ENCODE data around the gene TAF5. TPM values are rescaled to one million over a fixed set of nuclear protein-coding genes. Genes with fewer than 3 reads are reported as not detected.
"Not testable (repeated sequence)": the region's sequence is repeated elsewhere in the genome, so short reads cannot be mapped to it uniquely, and the experiment has no call there.

TAF5 gene
- polyA plus RNA-seq, 1 donor from 2014 or later: 9.2 TPM

- H3K27me3 ChIP-seq (ENCODE audit: insufficient read depth, low read depth, low read length): no peaks in the 10 kb centered on the region
- peak within 1 kb of the TSS; percentile 91 for H2AFZ ChIP-seq (ENCODE audit: low read depth, low read length)
- H3K27ac ChIP-seq (ENCODE audit: low read length): peak within 1 kb of the TSS; percentile 79
- H3K4me2 ChIP-seq (ENCODE audit: low read length): peak within 1 kb of the TSS; percentile 54
- no peaks in the 10 kb centered on the region for H3F3A ChIP-seq (ENCODE audit: insufficient read depth, low read length, poor library complexity, severe bottlenecking)
- TF ChIP-seq SMC3 (conservative IDR thresholded peaks at IDR 0.05; ENCODE audit: poor library complexity): no peak
- peak; percentile 16 for TF ChIP-seq RAD21 (conservative IDR thresholded peaks at IDR 0.05)
- peak; percentile 56 for TF ChIP-seq CTCF (IDR thresholded peaks at IDR 0.05; ENCODE audit: poor library complexity, severe bottlenecking)
- no peak for TF ChIP-seq EP300 (conservative IDR thresholded peaks at IDR 0.05; ENCODE audit: poor library complexity, severe bottlenecking)
- no peak for TF ChIP-seq EZH2 (IDR thresholded peaks at IDR 0.05; ENCODE audit: borderline replicate concordance, insufficient read depth, low read length, poor library complexity, severe bottlenecking)
- TF ChIP-seq TAF1 (IDR thresholded peaks at IDR 0.05; ENCODE audit: low read depth): peak; percentile 51
- peak; percentile 55 for TF ChIP-seq MXI1 (conservative IDR thresholded peaks at IDR 0.05; ENCODE audit: poor library complexity, severe bottlenecking)
- TF ChIP-seq REST (IDR thresholded peaks at IDR 0.05; ENCODE audit: borderline replicate concordance): no peak
- TF ChIP-seq POLR2AphosphoS5 (IDR thresholded peaks at IDR 0.05): peak; percentile 79
- peak within 1 kb of the TSS; percentile 91 for H3K4me3 ChIP-seq (ENCODE audit: low read length)
- H3K9ac ChIP-seq (ENCODE audit: low read length): peak within 1 kb of the TSS; percentile 84
- no peaks in the 10 kb centered on the region for H4K20me1 ChIP-seq (ENCODE audit: insufficient read depth)
- H3K36me3 ChIP-seq (ENCODE audit: insufficient read depth, low read length): no peaks in the 10 kb centered on the region
- no peaks in the 10 kb centered on the region for H3K9me2 ChIP-seq (ENCODE audit: insufficient read depth, low read length)
- no peaks in the 10 kb centered on the region for H3K9me3 ChIP-seq (ENCODE audit: low read length)
- peaks cover 8% of the 10 kb centered on the region for H3K79me2 ChIP-seq (replicated peaks; ENCODE audit: insufficient read depth, low read length)
Measured at GRCh38 chr10:103350517-103351260, 17.1 kb upstream of the TAF5 start, which contains the start of gene PCGF6. TSS of gene PCGF6 (minus strand) at chr10:103351140. CDS start at chr10:103351066, 74 bp downstream.

- Histone ChIP-seq H3K9ac (ENCODE audit: low read length) (no peak overlapping the region), H3K9me3 (ENCODE audit: low read length) (no peaks in the 10 kb centered on the region), H3K9me2 (ENCODE audit: insufficient read depth, low read length) (no peaks in the 10 kb centered on the region), H4K20me1 (ENCODE audit: insufficient read depth) (no peaks in the 10 kb centered on the region), H2AFZ (ENCODE audit: low read depth, low read length) (no peak overlapping the region), H3K36me3 (ENCODE audit: insufficient read depth, low read length) (no peaks in the 10 kb centered on the region), H3F3A (ENCODE audit: insufficient read depth, low read length, poor library complexity, severe bottlenecking) (no peaks in the 10 kb centered on the region), H3K27me3 (ENCODE audit: insufficient read depth, low read depth, low read length) (no peaks in the 10 kb centered on the region), H3K4me3 (ENCODE audit: low read length) (no peak overlapping the region), H3K79me2 (replicated peaks; ENCODE audit: insufficient read depth, low read length) (peaks cover 8% of the 10 kb centered on the region), H3K4me2 (ENCODE audit: low read length) (no peak overlapping the region), H3K27ac (ENCODE audit: low read length) (no peak overlapping the region)
- TF ChIP-seq REST (IDR thresholded peaks at IDR 0.05; ENCODE audit: borderline replicate concordance) (no peak), MXI1 (conservative IDR thresholded peaks at IDR 0.05; ENCODE audit: poor library complexity, severe bottlenecking) (no peak), CTCF (IDR thresholded peaks at IDR 0.05; ENCODE audit: poor library complexity, severe bottlenecking) (no peak), TAF1 (IDR thresholded peaks at IDR 0.05; ENCODE audit: low read depth) (no peak), EZH2 (IDR thresholded peaks at IDR 0.05; ENCODE audit: borderline replicate concordance, insufficient read depth, low read length, poor library complexity, severe bottlenecking) (no peak), POLR2AphosphoS5 (IDR thresholded peaks at IDR 0.05) (no peak), EP300 (conservative IDR thresholded peaks at IDR 0.05; ENCODE audit: poor library complexity, severe bottlenecking) (no peak), SMC3 (conservative IDR thresholded peaks at IDR 0.05; ENCODE audit: poor library complexity) (no peak), RAD21 (conservative IDR thresholded peaks at IDR 0.05) (no peak)
Measured at GRCh38 chr10:103353281-103353680, 14.5 kb upstream of the TAF5 start.

GRCh38 chr10:103354567-103354966, 13.2 kb upstream of the TAF5 start:
- not testable (repeated sequence) for H3K27ac ChIP-seq (ENCODE audit: low read length); H3K9ac ChIP-seq (ENCODE audit: low read length); H3K79me2 ChIP-seq (replicated peaks; ENCODE audit: insufficient read depth, low read length); H3K4me3 ChIP-seq (ENCODE audit: low read length); H3K36me3 ChIP-seq (ENCODE audit: insufficient read depth, low read length); H3K9me3 ChIP-seq (ENCODE audit: low read length); H2AFZ ChIP-seq (ENCODE audit: low read depth, low read length); H3K9me2 ChIP-seq (ENCODE audit: insufficient read depth, low read length); H4K20me1 ChIP-seq (ENCODE audit: insufficient read depth); H3F3A ChIP-seq (ENCODE audit: insufficient read depth, low read length, poor library complexity, severe bottlenecking); H3K27me3 ChIP-seq (ENCODE audit: insufficient read depth, low read depth, low read length); H3K4me2 ChIP-seq (ENCODE audit: low read length)

Measured in neural cell (in vitro differentiated cells).